Activated T-cell treated with anti-CD3 and anti-CD28 coated beads for 1 hour (primary cell): ENCODE results near the gene PHF10.

Experiments
- DNase-seq: peaks from one replicate; pipeline ENCODE4 v3.0.0-alpha.2; 2020; ENCODE audit warnings: low read depth

PHF10 gene

DNA sequence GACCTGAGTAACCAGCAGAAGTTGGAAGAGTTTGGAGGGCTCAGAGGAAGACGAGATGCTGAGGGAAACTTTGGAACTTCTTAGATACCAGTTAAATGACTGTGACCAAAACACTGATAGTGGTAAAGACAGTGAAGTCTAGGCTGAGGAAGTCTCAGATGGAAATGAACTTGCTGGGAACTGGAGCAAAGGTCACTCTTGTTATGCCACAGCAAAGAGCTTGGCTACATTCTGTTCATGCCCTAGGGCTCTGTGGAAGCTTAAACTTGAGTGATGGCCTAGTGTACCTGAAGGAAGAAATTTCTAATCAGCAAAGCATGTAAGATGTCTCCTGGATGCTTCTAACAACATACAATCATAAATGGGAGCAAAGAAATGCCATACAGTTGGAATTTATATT is 47.2 kb downstream of the PHF10 start:
- no peak for DNase-seq

DNA sequence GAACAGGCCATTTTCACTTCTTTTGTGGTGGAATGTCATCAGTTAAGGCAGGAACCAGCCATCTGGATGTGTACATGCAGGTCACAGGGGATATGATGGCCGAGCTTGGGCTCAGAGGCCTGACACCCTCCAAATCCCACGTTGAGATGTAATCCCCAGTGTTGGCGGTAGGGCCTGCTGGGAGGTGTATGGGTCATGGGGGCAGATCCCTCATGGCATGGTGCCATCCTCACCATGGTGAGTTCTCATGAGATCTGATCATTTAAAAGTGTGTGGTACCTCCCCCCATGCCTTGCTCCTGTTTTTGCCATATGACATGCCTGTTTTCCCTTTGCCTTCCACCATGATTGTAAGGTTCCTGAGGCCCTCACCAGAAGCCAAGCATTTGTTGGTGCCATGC is 49.3 kb downstream of the PHF10 start:
- DNase-seq: no peak

DNA sequence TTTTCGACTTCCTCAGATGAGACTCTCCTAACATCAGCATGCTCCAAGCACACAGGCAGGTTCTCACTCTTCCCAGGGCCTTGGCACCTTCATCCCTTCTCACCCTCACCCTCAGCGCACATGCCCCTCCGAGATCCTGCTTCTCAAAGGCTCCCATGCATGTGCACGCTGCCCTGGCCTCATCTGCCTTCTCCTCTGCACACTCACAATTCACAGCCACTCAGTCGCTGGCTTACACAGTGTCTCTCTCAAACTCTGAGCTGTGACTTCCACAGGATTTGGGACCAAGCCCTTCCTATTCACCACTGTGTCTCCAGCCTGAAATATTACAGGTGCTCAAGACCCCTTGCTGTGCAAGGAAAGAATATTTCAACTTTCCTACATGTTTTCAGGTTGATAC is 52.7 kb downstream of the PHF10 start:
- no peak for DNase-seq

DNA sequence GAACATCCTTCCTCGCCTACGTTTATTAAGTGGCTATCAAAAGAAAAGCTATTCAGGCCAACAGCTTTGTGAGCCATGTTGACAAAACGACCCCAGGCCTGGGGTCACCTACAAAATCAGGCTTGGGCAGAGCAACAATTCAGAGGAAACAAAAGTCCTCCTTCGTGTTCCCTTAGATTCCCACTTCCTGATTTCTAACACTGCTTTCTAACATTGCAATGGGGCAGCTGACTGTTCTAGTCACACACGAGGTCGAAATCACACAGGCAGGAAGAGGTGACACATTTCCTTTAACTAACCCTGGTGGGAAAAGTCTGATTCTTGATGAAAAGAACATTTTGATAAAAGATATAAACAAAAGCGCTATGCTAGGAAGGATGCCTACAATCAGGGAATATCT is 54.4 kb downstream of the PHF10 start:
- DNase-seq: no peak

DNA sequence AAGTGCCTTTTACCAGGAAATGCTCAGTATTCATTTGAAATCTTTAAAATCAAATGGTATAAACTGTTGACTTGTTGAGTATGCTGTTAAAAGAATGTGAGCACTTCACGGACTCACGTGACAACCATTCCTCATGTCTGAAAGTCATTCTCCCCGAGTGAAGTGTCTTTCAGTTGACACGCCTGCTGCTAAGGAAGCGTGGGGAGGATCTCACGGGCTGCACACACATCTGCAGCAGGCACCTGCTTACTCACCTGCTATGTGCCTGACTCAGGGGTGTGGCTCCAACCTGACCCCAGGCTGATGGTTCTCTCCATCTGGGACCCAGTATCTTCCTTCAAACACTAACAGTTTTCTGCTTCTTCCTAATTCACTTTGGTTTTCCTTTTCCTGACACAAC is 55.2 kb downstream of the PHF10 start:
- no peak for DNase-seq

DNA sequence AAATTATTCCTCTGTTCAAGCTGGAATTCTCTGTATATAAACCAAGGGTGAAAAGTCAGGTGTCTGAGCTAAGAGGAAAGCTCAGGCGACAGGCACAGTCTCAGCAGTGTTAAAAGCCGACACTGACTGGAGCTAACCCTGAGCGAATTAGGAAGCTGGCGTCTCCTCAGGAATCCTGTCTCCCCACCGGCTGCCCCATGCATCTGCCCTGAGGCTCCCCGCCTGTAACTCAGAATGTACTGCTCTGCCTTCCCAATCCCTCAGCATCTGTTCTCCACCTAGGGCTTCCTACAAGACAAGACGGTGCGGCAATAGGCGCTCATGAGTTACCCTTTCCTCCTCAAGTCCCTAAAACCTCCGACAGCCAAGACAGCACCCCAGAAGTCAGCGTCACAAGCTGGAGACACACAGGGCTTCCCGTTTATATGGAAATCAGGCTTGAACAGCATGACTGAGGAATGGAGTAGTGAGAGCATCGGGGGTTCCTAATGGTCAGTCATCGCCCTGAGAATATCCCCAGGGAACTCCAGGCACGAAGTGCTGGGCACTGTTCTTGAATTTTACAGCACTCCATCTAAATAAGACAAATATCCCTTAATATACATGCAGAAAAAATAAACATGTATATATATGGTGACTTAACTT is 56.0 kb downstream of the PHF10 start:
- no peak for DNase-seq

DNA sequence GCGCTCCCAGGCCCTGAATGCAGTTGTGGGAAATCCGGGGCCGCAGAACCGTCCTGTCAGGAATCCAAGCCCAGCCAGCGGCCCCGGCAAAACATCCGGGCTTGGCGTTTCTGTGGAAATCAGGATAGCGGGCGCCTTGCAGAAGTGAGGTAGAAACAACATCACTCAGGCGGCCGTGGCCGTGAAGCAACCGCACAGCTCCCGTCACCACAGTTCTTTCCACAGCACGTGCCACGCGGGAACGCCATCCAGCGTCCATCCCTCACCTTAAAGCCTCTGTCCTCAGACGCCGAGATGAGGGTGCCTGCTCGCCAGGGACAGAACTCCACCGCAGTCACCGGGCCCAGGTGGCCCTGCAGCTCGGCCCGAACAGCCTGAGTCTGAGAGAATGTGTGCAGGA is 56.6 kb downstream of the PHF10 start:
- DNase-seq: no peak

DNA sequence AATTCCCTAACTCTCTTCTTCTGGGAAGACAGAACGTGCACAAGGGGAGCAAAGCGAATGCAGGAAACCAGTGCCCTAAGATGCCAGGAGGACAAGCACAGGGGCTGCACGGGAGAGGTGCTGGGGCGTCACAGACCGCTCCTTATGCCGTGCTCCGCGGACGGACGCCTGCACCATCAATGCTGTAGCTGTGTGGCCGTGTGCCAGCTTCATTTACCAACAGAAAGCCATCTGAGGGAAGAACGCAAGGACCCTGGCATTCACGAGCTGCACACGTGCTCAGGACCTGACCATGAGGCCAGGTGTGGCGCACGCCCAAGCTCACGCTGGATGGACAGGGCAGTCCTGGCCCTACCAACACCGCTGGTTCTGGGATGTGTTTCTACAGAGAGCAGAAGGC is 57.9 kb downstream of the PHF10 start:
- no peak for DNase-seq

DNA sequence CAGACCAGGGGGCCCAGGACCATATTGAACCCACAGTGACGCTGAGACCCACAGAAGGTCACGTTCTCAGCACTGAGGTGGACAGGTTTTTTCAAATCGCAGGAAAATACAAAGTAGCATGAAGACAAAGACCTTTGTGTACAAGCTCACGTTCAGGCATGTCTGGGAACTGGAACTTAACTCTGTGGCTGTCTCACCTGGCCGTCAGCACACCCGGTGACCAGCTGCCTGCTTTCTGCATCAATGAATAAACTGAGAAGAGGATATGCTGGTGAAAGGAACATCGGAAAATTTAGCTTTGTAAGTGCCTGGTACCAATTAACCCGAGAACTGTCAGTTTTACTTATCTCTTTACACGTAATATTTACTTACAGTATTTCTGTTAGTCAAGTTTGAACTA is 59.0 kb downstream of the PHF10 start:
- DNase-seq: no peak

DNA sequence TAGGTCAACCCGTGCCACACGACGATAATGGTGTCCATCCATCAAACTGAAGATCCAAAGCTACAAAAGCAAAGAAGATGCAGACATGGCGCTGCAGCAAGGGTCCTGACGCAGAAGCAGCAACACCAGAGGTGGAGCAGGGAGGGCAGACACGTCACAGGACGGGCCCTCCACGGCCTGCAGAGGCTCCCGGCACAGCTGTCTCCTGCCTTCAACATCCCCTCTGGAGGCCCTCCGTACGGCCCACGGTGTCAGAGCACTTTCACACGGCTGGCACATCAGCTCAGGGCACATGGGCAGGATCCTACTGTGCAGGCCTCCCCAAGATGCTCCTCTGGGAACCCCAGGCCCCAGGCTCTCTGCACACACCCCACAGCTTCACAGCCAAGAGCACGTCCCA is 60.1 kb downstream of the PHF10 start:
- DNase-seq: no peak

DNA sequence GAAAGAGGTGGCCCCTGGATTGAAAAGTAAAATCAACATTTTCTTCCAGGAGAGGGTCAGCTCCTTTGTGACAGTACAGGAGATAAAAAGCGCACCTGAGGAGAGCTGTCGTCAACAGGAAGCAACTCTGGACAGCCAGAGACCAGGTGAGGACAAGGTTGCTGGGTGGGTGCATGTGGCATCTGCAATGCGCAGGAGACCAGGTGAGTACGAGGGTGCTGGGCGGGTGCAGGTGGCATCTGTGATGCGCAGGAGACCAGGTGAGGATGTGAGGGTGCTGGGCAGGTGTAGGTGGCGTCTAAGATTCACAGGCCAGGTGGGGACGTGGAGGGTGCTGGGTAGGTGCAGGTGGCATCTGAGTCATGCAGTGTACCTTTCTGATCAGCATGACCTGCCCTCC is 60.8 kb downstream of the PHF10 start:
- DNase-seq: no peak

DNA sequence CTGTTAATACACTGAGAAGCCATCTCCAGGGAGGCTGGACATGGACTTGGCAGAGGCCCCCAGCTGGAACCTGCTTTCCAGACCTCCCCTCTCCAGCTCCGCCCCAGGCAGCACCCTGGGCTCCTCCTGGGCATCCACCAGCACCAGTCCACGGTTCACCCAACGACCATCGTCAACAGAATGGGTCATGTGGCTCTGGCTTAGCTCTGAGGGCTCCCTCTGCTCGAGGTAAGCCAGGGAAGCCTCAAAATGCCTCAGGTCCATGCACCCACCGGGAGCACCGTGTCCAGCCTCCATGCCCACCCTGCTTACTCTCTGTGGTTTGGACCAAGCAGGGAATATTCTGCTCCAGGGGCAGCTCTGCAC is 62.9 kb downstream of the PHF10 start:
- no peak for DNase-seq

DNA sequence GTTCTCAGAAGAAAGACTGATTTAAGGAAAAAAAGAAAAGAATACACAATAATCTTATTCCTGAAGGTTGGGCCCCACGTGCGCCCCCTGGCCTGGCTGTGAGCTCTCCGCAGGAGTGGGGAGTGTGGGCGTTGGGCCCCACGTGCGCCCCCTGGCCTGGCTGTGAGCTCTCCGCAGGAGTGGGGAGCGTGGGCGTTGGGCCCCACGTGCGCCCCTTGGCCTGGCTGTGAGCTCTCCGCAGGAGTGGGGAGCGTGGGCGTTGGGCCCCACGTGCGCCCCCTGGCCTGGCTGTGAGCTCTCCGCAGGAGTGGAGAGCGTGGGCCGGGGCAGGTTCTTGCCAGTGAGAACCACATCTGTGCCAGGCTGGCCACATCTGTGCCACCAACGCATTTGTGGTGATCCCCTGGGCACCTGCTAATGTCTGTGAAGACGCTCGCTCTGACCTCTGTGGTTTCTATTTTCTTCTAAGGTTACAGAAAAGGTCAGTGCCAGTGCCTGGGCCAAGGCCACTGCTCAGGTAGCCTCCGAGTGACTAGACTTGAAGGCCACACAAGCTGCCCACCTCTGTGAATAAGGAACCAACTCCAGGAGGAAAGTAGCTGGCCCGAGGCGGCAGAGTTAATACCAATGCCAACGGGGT is 63.4 kb downstream of the PHF10 start:
- no peak for DNase-seq

DNA sequence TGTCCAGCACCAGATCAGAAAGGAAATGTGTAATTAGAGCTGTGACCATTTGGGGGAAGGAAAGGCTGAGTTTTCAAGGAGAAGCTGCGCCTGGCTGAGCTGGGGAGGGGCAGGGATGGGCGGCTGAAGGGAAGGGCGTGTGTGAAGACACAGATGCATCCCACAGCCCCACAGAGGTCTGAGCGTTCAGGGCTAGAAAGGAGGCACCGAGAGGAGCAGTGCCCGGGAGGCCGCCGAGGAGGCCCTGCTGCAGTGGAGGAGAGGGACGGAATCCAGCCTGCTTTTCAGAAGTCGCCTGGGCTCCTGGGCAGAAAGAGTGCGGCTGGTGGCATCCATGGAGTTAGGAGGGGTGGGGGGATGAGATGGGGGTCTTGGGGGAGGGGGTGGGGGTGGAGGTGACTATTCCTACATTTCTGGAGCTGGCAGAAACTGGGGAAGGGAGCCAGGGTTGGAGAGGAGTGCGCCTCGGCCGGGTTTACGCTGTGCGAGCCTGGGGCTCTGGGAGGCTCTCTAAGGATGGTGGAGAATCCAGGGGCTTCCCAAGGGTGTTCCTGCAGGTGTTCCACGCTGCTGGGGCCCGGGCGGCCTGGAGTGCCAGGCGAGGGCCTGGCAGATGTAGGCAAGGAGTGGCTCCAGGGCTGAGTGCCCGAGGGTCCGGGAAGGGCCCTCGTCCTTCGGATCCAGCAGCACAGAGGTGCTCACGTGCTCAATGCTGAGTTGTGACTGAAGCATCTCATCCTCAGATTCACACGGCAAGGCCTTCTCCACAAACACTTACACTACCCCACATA is 64.3 kb downstream of the PHF10 start:
- DNase-seq: no peak

DNA sequence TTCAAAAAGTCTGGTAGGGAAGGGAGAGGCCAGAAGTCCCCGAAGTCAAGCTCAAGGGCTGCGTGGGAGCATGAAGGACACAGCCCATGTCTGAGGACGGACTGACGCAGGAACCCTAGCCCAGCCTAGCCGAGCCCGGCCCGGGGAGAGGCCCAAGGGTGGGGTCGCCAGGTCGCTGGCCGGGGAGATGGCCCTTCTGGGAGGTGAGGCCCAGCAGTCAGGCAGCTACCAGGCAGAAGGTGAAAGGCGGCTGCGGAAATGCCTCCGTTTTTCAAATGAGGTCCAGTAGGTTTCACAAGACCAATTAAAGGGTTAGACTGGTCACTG is 67.1 kb downstream of the PHF10 start:
- no peak for DNase-seq

DNA sequence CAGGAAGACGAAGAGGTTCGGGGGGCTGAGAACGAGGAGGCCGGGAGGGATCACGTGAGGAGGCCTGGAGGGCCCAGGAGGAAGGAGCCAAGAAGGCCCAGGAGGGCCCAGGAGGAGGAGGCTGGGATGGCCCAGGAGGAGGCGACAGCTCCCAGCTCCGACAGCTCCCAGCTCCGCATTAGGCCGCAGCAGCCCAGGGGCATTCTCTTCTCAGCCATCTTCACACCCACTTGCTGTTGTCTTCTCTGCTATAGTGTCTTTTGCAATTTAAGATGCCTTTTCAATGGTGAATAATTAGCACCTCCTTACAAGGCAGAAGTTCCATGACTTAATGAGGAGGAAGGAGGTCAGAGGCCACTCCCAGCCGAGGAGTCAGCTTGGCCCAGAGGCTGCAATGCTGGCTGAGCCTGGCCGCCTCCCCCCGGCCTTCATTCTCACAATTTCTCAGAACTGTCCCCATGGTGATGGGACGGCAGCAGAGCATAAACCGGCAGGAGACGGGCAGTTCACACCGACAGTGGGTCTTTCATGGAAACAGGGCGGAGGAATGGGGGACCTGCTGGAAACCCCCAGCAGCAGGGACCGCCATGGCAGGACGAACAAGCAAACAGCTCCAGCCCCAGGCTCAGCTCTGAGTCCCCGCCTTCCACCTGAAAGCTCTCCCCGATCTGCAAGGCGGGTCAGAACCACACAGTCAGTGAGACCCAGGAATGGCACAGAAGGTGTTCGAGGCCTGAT is 67.6 kb downstream of the PHF10 start:
- DNase-seq: no peak

DNA sequence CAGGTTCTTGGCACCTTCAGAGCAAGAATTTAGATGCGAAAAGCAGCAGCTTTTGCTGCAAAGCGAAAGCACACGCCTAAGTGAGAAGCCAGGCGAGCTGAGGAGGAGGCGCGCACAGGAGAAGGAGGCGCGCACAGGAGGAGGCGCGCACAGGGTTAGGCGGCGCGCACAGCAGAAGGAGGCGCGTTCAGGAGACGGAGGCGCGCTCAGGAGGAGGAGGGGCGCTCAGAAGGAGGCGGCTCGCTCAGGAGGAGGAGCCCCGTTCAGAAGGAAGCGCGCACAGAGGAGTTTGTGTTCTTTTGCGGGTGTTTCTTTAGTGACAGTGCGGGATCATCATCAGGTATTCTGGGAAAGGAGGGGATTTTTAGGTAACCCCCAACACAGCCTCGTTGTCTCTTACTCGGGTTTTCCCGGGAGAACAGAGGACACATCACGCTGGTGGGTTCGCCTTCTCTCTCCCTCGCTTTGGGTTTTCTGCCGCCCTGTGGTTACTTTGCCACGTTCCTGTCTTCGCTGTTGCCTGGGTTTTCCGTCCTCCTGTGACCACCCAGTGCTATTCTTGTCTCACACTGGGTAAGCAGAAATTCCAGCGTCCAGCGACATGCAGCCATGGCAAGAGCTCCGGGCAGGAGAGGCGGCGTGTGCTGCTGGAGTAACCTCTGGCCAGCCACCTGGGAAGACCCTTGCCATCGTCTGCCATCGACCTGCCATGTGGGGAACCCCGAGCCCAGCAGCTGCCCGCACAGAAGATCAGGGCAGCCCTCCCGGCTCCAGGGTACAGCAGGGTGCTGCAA is 69.5 kb downstream of the PHF10 start:
- DNase-seq: peak; percentile 51
